GM21786 (cell line): ENCODE data around the gene FBXW5.

Experiments used
- ATAC-seq: cut with Tn5 transposase; IDR thresholded peaks from one replicate; pipeline ENCODE4 v1.9.1; 2021; ENCODE audit not compliant: unreplicated experiment

FBXW5 gene

GRCh38 chr9:136913701-136914438 is 30.7 kb downstream of the FBXW5 start:
- no peak for ATAC-seq

DNA sequence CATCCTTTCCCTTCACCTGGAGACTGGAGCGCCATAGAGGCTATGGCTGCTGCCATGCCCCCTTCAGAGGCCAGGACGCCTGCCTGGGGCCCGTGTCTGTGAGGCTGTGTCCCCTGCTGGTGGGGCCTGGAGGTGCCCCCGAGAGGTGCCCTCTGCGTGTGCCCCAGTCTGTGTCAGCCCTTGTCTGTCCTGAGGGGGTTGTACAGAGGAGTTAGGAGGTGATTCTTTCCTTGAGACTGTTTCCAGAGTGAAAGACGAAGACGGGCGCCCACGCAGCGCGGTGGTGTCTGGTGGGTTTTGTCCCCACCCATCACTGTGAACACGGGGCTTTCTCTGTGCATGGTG is 33.7 kb downstream of the FBXW5 start:
- ATAC-seq = no peak

DNA sequence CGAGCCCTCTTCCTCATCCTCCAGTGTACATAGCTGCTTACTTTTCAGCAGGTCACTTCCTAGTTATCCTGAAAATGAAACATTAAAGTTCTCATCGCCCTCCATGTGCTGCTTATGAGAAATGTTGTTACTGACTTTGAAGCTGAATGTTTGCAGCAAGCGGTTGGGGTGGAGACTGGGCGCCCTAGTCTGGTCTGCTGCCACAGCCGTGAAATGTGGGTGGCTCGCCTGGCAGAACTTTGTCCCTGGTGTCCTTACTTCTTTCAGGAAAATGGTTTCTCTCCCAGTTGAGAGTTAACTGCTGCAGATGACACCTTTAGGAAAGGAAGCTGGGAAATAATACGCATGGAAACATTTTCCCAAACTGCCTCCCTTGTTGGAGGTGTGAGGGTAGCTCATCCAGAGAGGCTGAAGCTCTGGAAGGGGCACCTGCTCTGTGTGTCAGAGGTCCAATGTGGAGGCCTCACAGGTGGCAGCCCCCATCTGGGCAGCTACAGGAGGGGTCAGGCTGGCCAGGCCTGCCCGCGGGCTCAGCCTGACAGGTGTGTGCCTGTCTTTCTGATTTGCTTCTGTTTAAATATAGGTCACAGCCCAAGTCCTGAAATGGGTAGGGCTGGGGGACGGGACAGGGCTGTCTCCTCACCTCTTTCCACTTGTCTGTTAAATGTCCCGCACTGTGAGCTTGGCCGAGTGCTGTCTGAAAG is 34.2 kb downstream of the FBXW5 start:
- no peak for ATAC-seq

DNA sequence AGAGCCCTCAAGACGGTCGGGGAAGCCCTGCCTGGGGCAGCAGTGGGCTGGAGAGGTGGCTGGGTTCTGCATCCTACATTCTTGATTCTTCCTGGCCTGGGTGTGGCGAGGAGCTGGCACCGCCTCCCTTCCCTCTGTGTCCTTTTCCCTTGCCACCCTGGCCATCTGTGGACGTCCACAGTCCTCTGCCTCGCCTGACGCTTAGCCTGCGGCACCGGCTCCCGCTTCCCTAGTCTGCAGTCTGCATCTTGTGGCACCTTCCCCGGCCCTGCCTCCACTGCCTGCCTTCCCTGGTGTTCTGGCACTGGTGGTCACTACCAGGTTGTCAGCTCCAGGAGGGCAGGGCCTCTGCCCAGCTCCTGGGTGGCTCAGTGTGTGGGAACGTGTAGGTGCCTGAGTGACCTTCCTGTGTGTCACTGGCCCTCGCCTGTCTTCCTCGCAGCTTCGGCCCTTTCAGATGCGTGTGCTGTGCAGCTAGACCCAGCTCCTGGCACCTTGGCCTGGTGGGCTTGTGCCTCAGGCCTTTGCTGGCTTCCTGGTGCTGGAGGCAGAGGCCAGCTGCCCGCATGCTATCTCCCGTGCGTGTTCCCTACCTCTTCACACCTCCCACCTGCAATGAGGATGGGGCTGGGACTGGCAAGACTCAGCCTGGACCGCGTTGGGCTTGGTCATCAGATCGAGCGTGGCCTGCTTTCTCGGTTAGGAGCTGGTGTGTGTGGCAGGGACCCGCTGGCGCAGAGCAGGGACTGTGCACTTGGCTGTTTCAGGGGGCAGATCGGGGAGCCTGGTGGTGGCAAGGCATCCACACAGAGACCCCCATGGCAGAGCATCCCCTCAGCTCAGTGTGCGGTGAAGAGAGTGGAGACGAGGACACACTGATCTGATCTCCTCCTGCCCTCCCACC is 37.3 kb downstream of the FBXW5 start:
- no peak for ATAC-seq

DNA sequence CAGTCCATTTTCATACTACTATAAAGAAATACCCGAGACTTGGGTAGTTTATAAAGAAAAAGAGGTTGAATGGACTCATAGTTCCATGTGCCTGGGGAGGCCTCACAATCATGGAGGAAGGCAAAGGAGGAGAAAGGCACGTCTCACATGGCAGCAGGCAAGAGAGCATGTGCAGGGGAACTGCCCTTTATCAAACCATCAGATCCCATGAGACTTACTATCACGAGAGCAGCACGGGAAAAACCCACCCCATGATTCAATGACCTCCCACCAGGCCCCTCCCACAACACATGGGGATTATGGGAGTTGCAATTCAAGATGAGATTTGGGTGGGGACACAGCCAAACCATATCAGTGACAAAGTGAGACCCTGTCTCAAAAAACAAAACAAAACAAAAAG is 38.3 kb downstream of the FBXW5 start:
- ATAC-seq = no peak

GRCh38 chr9:136903041-136903554 is 41.4 kb downstream of the FBXW5 start:
- no peak for ATAC-seq

DNA sequence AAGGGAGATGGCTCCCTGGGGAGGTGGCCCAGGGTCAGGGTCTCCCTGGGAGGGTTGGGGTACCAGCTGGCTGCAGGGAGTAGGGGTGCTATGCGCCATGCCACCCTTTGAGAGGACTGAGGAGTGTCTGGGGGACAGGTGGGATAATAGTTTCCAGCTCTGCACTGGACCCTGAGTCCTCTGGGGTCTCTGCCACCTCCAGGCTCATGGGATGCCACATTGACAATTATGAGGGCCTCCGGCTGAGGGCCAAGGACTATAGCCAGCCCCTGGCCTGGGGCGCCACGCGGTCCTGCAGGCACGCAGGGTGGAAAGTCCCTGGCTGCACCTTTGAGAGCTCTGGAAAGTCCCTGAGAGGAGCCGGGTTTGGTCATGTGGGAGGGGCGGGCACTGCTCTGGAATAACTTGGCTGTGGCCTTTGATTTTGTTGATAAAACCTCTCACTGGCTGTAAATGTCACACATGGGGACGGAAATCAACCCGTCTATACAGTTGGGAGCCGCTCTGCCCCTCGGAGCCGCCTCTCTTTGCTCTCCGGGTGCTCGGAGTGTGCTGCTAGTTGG is 42.2 kb downstream of the FBXW5 start:
- peak; percentile 42 for ATAC-seq

- peak; percentile 58 for ATAC-seq
Observed at GRCh38 chr9:136901516-136902258, 42.9 kb downstream of the FBXW5 start.

DNA sequence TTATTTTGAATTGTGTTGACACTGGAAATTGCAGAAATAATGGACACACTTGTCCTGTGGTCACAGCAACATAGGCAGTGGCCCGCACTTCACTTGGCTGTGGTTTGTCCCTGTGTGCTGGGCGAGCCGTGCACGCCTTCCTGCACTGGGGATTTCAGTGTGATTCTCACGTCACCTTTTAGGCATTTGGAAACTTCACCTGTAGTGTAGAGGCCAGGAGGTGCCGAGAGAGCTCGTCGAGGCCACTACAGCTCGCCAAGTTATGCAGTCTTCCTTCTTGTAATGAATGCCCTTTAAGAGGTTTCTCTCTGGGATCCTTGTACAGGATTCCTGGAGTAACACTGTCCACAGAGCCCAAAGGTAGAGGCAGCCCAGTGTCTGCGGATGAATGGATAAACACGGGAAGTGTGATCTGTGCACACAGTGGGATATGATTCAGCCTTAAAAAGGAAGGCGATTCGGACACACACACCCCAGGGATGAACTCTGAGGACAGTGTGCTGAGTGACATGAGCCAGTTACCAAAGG is 43.5 kb downstream of the FBXW5 start:
- no peak for ATAC-seq

DNA sequence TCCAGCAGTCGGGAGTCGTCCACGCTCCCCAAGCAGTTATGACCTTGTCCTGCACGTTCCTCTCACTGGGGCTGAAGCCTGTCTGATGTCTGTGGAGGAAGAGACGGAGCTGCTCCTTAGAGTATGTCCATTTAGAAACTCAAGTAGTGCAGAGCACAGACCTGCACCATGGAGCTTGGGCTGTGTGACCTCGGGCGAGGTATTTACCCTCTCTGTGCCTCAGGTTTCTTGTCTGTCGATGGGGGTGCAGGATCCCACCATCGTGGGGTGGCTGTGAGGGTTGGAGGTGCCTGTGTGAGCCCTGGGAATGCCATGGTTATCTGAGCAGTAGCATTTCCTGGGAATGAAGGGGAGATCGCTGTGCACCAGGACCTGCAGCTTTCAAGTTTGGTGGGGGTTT is 44.0 kb downstream of the FBXW5 start:
- ATAC-seq = no peak

- ATAC-seq = no peak
Observed at GRCh38 chr9:136899196-136899595, 45.3 kb downstream of the FBXW5 start.

DNA sequence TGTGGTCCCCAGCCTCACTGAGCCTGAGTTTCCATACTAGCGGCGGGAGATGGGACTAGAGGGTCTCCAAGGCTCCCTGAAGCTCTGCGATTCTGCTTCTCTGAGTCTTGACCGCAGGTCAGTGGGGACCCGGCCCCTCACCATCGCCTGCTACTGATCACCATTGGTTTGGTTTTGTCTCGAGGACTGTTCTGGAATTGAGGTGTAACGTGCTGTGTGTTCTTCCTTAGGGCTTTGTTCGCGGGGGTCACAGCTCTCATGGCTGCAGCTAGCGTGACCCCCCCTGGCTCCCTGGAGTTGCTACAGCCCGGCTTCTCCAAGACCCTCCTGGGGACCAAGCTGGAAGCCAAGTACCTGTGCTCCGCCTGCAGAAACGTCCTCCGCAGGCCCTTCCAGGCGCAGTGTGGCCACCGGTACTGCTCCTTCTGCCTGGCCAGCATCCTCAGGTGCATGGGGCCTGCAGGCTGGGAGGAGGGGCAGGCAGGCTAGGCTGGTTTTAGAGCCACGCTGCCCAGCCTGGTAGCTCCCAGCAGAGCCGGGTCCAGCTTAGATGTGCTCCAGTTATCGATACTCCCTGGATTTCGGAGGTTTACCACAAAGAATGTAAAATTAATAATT is 45.9 kb downstream of the FBXW5 start:
- no peak for ATAC-seq

DNA sequence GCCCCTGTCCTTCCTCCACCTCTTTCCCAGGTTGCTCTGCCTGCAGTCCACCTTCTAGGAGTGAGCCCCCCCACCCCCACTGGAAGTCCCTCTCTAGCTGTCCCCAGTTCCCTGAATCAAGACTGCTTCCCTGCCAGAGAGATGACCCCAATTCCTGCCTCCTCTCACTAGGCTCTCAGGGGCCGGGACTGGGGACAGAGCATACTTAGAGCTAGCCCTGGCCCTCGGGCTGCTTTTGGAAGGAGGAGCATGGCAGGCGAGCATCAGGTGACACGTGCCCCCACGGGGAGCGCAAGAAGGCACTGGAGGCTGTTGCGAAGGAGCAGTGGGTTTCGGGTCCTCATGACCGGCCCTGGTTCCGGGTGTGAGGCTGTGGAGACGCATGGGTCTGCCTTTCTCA is 48.5 kb downstream of the FBXW5 start:
- ATAC-seq = no peak

GRCh38 chr9:136890661-136891060 is 53.9 kb downstream of the FBXW5 start:
- ATAC-seq = no peak
